ENCODE measurements around the gene UNC5A.

UNC5A gene

DNA sequence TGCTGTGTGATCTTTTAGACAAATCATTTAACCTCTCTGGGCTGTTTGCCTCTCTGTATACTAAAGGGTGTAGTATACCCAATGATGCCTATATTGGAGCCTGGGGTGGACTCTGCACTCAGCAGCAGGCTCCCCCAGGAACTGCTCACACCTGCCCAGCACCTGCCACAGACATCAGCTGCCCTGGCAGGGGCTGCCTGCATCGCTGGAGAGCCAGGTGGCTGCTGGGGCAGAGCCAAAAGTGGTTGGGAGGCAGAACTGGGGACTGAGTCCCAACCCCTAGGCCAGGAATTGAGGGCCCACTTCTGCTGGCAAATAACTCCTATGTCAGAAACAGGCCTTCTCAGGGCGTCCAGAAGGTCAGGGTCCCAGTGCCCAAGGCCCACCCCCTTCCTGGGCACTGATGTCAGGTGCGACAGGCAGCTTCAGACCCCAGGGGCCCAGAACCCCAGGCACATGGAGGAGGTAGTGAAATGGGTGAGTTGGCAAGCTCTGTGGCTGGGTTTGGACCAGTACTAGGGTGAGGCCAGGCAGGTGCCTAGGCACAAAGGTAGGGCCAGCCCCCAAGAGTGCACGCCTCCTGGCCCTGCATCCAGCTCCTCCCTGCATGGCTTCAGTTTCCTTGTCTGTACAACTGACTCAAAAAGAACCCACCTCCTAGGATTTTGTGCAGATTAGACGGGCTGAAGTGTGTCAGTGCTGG, 5.8 kb downstream of the UNC5A start:
- TF ChIP-seq GATA2 (IDR thresholded peaks at IDR 0.05; ENCODE audit: low read depth, low read length) (no peak), GATA3 (IDR thresholded peaks at IDR 0.05; ENCODE audit: low read depth, low read length) (no peak)

DNA sequence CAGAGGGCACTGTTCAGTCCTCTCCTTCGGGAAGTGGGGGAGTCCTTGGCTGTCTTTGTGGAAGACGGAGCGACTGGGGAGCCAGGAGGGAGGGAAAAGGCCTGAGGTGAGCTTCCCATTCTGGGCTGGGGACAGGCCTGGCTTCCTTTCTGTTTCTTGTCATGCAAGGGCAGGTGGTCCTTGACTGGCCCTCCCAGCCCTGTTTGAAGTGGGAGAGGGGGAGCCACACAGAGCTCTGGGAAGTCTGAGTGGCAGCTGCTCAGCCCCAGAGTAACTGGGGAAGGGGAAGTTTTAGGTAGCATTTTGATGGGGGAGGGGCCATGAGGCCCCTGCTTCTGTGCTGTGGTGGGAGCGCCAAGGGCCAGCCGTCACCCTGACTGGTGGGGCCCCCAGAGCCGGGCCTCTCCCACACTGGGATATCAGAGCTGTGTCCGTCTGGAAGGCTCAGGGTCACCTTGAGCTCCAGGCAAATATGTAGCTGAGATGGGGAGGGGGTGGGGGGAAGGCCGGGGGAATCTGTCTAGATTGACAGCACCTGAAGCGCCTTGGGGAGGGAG, 6.5 kb downstream of the UNC5A start:
- no peak for TF ChIP-seq GATA2 (IDR thresholded peaks at IDR 0.05; ENCODE audit: low read depth, low read length)
- no peak for TF ChIP-seq GATA3 (IDR thresholded peaks at IDR 0.05; ENCODE audit: low read depth, low read length)

DNA sequence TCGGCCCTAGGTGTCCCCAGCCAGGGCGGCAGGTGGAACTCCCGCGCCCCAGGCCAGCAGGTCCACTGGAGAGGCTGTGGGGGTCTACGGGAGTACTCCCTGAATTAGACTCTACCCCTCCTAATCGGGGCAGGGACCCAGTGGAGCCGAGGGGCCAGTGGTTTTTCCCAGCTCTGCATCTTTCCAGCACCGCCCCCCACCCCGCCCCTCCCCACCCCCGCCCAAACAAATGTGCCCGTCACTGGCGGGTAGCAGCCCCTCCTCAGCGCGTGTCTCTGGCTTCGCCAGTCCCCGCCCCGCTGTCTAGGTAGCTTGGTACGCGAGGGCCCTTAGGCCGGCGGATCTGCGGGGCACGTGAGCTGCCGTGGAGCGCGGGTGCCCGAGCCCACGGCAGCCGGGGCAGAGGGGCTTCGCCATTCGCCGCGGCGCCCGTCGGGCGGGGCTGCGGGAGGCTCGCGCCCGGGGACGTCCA, 7.0 kb downstream of the UNC5A start:
- TF ChIP-seq GATA2 (IDR thresholded peaks at IDR 0.05; ENCODE audit: low read depth, low read length) (no peak), GATA3 (IDR thresholded peaks at IDR 0.05; ENCODE audit: low read depth, low read length) (no peak)

- no peak for TF ChIP-seq GATA3 (IDR thresholded peaks at IDR 0.05; ENCODE audit: low read depth, low read length)
- TF ChIP-seq GATA2 (IDR thresholded peaks at IDR 0.05; ENCODE audit: low read depth, low read length), result no peak
Observed at GRCh38 chr5:176817841-176818377, 7.5 kb downstream of the UNC5A start.

DNA sequence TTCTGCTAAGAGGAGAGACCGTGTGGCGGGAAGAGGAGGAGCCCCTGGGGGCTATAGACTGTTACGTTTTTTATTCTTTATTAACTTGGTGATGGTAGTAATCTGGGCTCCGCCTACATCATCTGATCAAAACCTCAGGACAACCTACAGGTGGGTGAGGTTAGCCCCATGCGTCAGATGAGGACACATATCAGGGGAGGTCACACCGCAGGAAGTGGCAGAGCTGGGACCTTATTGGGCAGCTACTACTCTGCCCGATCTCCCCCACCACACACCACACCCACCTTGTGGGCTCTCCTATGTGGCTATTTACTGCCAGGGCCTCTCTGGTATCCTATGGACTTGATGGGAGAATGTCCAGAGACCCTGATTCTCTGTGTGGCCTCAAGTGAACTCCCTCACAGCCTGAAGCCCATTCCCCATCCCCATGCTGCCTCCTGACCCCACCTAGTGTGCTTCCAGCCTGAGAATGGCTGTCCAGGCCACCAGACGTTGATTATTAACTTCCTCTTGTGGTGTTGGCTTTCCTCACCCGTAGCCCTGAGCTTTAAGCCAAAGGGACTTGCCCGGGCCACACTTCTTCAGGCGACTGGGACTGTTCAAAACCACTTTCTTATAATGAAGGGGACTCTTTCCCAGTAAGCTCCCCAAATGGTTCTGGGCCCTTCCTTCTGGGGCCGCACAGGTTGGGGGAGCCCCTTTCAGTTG, 8.2 kb downstream of the UNC5A start:
- TF ChIP-seq GATA2 (IDR thresholded peaks at IDR 0.05; ENCODE audit: low read depth, low read length) (no peak), GATA3 (IDR thresholded peaks at IDR 0.05; ENCODE audit: low read depth, low read length) (no peak)

DNA sequence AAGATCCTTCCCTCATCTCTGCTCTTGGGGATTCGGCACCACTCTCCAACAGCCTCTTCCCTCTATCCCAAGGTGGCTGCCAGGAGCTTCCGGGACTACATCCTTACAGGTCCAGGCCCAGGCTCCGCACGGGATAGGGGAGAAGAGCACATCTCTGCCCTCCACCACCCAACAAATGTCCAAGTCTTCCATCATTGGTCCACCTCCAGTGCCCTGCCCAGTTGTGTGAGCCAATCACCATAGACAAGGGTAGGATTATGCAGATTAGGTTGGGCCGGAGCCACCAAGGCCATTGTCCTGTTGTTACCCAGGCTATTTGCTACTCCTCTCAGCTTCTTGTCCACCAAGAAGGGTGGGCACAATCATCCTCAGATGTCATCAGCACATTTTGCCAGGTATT, 9.1 kb downstream of the UNC5A start:
- TF ChIP-seq GATA2 (IDR thresholded peaks at IDR 0.05; ENCODE audit: low read depth, low read length), result no peak
- TF ChIP-seq GATA3 (IDR thresholded peaks at IDR 0.05; ENCODE audit: low read depth, low read length), result no peak

DNA sequence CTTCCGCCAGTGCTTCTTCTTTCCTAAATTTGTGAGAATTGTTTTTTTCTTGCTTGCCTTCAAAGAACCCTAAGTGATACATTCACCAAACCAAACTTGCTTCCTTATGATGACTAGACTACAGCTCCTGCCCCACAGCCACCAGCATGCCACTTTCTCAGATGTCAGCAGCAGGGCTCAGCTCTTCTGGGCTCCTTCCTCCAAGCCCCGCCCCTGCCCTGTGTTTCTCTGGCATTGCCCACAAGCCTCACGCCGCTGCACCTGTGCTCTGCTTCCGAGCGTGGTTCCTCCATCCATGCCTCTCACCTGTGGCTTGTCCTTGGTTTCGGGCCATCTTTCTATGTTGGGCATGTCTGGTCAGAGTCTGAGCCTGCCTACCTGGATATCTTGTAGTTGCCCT, 10.6 kb downstream of the UNC5A start:
- TF ChIP-seq GATA3 (IDR thresholded peaks at IDR 0.05; ENCODE audit: low read depth, low read length) (no peak), GATA2 (IDR thresholded peaks at IDR 0.05; ENCODE audit: low read depth, low read length) (no peak)

DNA sequence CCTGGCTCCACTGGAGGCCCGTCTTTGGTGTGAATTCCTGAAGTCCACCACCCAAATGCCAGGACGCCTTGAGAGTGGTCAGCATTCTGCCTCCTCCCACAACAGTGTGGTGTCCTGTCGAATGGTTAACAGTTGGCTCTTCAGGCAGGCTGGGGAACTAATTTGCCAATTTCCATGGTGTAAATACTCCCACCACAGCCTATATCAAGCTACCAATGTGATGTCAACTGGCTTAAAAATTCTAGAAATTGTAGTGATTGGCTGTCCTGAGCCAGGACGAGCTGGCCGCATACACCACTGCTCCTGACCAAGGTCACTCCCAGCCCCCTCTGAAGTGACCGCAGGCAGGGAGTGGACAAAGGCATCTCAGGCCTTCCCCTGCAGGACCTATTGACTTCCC, 11.1 kb downstream of the UNC5A start:
- TF ChIP-seq GATA2 (IDR thresholded peaks at IDR 0.05; ENCODE audit: low read depth, low read length), result no peak
- no peak for TF ChIP-seq GATA3 (IDR thresholded peaks at IDR 0.05; ENCODE audit: low read depth, low read length)

DNA sequence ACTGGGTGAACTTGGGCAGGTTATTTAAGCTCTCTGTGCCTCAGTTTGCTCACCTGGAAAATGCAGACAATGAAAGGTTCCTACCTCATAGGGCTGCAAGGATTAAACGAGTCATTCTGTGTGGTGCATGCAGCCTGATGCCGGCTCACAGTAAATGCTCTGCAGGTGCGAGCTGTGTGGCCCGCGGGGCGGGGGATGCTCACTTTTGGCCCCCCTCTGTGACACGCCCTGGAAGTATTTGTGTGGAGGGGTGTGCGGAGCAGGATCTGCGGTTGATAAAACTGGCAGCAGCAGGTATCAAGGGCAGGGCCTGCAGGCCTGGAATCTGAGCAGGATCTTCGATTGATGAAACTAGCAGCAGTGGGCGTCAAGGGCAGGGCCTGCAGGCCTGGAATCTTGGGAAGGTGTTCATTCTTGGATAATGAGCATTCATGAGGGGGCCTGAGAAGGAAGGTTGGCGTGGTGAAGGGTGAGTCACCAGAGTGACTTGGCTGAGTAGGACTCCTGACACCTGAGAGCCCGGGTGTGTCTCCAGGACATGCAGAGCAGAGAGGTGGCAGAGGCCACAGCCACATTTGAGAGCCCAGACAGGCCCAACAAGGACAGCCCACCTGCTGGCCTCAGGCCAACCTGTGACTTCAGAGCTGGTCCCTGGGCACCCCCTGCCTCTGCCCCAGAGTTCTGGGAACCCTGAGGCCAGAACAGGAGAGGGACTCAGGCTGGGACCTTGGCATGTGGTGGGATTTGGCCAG, 11.9 kb downstream of the UNC5A start:
- TF ChIP-seq GATA3 (IDR thresholded peaks at IDR 0.05; ENCODE audit: low read depth, low read length) (no peak), GATA2 (IDR thresholded peaks at IDR 0.05; ENCODE audit: low read depth, low read length) (no peak)

GRCh38 chr5:176822793-176823481, 12.6 kb downstream of the UNC5A start:
- TF ChIP-seq GATA2 (IDR thresholded peaks at IDR 0.05; ENCODE audit: low read depth, low read length) (no peak), GATA3 (IDR thresholded peaks at IDR 0.05; ENCODE audit: low read depth, low read length) (no peak)

DNA sequence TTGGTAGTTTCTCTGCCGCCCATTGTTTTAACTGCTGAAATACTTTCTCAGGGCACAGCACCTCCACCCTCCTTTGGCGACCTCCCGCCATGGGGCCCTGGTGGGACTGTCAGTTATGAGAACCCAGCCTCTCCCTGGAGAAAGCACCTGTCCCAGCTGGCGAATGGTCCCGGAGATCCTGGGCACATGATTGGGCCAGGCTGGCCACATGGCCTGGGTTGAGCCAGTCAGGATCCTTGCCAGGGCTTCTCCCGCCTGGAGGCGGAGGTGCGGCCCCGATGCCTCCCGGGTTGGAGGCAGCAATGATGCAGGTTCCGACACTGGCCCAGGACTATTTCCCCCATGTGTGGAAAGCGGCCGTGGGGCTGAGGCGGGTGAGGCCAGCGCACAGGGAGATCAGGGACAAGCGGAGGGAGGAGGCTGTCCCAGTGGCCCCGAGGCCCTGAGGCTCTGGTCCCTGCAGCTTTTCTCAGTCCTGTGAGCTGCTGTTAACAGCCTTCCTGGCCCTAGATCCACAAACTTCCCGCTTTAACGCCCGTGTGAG, 13.6 kb downstream of the UNC5A start:
- no peak for TF ChIP-seq GATA2 (IDR thresholded peaks at IDR 0.05; ENCODE audit: low read depth, low read length)
- TF ChIP-seq GATA3 (IDR thresholded peaks at IDR 0.05; ENCODE audit: low read depth, low read length), result no peak

GRCh38 chr5:176824604-176825003, 14.2 kb downstream of the UNC5A start:
- TF ChIP-seq GATA3 (IDR thresholded peaks at IDR 0.05; ENCODE audit: low read depth, low read length) (no peak), GATA2 (IDR thresholded peaks at IDR 0.05; ENCODE audit: low read depth, low read length) (no peak)

DNA sequence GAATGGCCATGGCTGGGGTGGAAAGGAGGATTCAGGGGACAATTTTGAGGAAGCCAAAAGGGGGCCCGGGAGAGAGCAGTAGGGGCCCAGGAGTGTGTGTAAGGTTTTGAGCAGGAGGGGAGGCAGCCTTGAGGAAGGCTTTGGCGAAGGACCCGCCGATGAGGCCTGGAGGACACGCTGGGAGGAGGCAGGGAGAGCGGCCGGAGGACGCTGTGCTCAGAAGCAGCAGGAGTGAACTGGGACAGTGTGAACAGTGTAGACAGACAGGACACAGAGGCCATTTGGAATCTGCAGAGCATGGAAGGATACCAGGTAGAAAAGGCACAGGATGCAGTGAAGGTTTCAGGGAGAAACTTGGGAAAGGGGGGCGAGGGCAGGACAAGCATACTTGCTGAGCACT, 14.9 kb downstream of the UNC5A start:
- TF ChIP-seq GATA3 (IDR thresholded peaks at IDR 0.05; ENCODE audit: low read depth, low read length), result no peak
- TF ChIP-seq GATA2 (IDR thresholded peaks at IDR 0.05; ENCODE audit: low read depth, low read length), result no peak
